Aortic smooth muscle cell (primary cell): Measurements from ENCODE around the gene SEC62. TPM values are rescaled to one million over a fixed set of nuclear protein-coding genes. Genes with fewer than 3 reads are reported as not detected.

Experiments
- total RNA-seq: library from RNA; depleted of rRNA; stranded (reverse); fragments of >200 nt; gene quantifications from 2 replicates; pipeline ENCODE4 v1.2.3, GENCODE V29; 2014

The SEC62 gene, protein sequence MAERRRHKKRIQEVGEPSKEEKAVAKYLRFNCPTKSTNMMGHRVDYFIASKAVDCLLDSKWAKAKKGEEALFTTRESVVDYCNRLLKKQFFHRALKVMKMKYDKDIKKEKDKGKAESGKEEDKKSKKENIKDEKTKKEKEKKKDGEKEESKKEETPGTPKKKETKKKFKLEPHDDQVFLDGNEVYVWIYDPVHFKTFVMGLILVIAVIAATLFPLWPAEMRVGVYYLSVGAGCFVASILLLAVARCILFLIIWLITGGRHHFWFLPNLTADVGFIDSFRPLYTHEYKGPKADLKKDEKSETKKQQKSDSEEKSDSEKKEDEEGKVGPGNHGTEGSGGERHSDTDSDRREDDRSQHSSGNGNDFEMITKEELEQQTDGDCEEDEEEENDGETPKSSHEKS
- total RNA-seq: 62.1 and 65.7 TPM in 2 replicates

DNA sequence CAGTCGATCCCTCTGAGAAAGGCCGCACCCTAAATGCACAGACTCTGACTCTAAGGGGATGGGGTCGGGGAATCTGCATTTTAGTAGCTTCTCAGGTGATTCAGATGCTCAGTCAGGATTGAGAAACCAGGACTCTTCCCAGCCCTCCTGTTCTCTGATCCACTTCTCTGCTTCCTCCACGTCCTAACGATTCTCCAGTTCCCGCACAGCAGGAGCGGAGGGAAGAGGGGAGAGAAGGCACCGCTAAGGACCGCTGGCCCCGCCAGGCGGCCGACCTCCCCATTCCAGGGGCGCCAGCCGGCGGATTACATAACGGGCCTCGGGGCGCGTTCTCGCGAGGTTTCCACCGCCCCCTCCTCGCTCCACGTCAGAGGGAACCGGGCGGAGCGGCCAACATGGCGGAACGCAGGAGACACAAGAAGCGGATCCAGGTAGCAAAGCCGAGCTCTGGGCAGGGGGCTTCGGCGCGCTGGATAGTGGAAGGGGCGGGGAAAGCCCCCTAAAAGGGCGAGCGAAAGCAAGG, at the start of gene SEC62:
TSS of gene SEC62 (plus strand) at position 380 of the 523 bp plus-strand sequence. CDS start at position 396, 16 bp downstream.

DNA sequence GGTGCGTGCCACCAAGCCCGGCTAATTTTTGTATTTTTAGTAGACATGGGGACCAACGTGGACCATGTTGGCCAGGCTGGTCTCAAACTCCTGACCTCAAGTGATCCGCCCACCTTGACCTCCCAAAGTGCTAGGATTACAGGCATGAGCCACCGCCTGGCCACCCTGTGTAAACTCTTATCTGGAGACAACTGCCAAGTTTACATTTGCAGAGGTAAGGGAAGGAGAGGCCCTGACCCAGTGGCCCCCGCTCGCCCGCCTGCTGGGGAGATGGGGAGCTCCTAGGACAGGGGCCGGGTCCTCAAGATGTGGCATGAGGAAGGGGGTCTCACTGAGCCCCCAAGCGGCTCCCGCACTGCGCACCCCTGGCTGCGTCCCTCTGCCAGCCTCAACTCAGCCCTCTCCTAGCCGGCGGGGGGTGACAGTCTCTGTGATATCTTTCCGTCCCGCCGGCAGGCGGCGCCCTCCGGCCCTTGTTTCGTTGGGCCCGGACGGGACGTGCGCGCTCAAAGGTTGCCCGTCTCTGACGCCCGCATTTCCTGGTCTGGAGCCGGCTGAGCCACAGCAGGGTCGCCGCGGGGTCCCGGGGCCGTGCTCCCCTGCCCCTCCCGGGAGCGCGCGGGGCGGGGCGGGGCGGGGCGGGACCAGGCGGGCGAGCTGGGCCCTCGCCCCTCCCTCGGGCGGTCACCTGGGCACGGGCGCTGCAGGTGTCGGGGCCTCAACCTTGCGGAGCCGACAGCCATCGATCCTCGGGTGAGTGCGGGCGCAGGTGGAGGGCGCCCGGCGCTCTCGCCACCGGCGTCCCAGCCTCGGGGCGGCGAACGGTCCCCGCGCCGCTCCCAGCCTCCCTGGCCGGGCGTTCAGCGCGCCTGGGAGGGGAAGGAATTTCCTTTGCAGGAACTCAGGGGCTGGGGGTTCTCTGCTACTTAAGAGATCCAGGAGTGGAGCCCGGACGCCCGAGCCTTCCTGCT, 71.1 kb downstream of the SEC62 start, which contains the start of gene GPR160:
TSS of gene GPR160 (plus strand) at position 533 of the 971 bp plus-strand sequence. CDS start 45,978 bp downstream, outside the sequence.

Other genes with a start within 250 kb of the SEC62 start
- gene TERC, start 201.7 kb upstream of the SEC62 start, total RNA-seq: 36.7 and 65.9 TPM in 2 replicates
- gene ACTRT3, start 197.2 kb upstream of the SEC62 start, total RNA-seq: 5.8 and 6.1 TPM in 2 replicates
- gene MYNN, start 193.4 kb upstream of the SEC62 start, total RNA-seq: 22.1 and 25.6 TPM in 2 replicates
- 0.06 TPM in 1 of 2 replicates, not detected in the other for gene LRRIQ4, start 153.9 kb upstream of the SEC62 start, total RNA-seq
- 3.4 and 3.8 TPM in 2 replicates for gene LRRC34, start 153.9 kb upstream of the SEC62 start, total RNA-seq
- gene LRRC31, start 96.9 kb upstream of the SEC62 start, total RNA-seq: not detected in 2 replicates
- gene SAMD7, start 55.2 kb upstream of the SEC62 start, total RNA-seq: not detected in 2 replicates
- 0.56 and 0.92 TPM in 2 replicates for gene GPR160, start 71.2 kb downstream of the SEC62 start, total RNA-seq
- gene PHC3, start 214.9 kb downstream of the SEC62 start, total RNA-seq: 18.0 and 26.7 TPM in 2 replicates